ENCODE measurements around the gene PLEKHA1.

Gene PLEKHA1

GRCh38 chr10:122379041-122379440 is 4.5 kb downstream of the PLEKHA1 start:
- Histone ChIP-seq H3K9me3 (ENCODE audit: control insufficient read depth in 2 of 2, low read length in 2 of 2) (no peaks in the 10 kb centered on the region), H3K4me1 (ENCODE audit: control insufficient read depth, insufficient read depth, low read length) (peaks cover 2% of the 10 kb centered on the region), H3K36me3 (ENCODE audit: control insufficient read depth in 2 of 2, insufficient read depth in 2 of 2, low read length in 2 of 2) (no peaks in the 10 kb centered on the region), H3K9ac (ENCODE audit: low read length in 2 of 2) (no peak overlapping the region), H3K27me3 (ENCODE audit: control insufficient read depth in 1 of 2, insufficient read depth in 2 of 2, low read length in 2 of 2) (no peaks in the 10 kb centered on the region), H3K27ac (ENCODE audit: low read length) (no peak overlapping the region), H3K4me3 (ENCODE audit: low read length in 2 of 2) (no peak overlapping the region)

GRCh38 chr10:122379537-122379936 is 5.0 kb downstream of the PLEKHA1 start:
- Histone ChIP-seq H3K9me3 (ENCODE audit: control insufficient read depth in 2 of 2, low read length in 2 of 2) (no peaks in the 10 kb centered on the region), H3K36me3 (ENCODE audit: control insufficient read depth in 2 of 2, insufficient read depth in 2 of 2, low read length in 2 of 2) (no peaks in the 10 kb centered on the region), H3K4me3 (ENCODE audit: low read length in 2 of 2) (no peak overlapping the region), H3K27me3 (ENCODE audit: control insufficient read depth in 1 of 2, insufficient read depth in 2 of 2, low read length in 2 of 2) (no peaks in the 10 kb centered on the region), H3K9ac (ENCODE audit: low read length in 2 of 2) (no peak overlapping the region), H3K4me1 (ENCODE audit: control insufficient read depth, insufficient read depth, low read length) (no peaks in the 10 kb centered on the region), H3K27ac (ENCODE audit: low read length) (no peak overlapping the region)

- no peak overlapping the region for H3K4me3 ChIP-seq (ENCODE audit: low read length in 2 of 2)
- H3K27ac ChIP-seq (ENCODE audit: low read length): no peak overlapping the region
- no peaks in the 10 kb centered on the region for H3K9me3 ChIP-seq (ENCODE audit: control insufficient read depth in 2 of 2, low read length in 2 of 2)
- H3K27me3 ChIP-seq (ENCODE audit: control insufficient read depth in 1 of 2, insufficient read depth in 2 of 2, low read length in 2 of 2): no peaks in the 10 kb centered on the region
- H3K4me1 ChIP-seq (ENCODE audit: control insufficient read depth, insufficient read depth, low read length): no peaks in the 10 kb centered on the region
- no peak overlapping the region for H3K9ac ChIP-seq (ENCODE audit: low read length in 2 of 2)
- H3K36me3 ChIP-seq (ENCODE audit: control insufficient read depth in 2 of 2, insufficient read depth in 2 of 2, low read length in 2 of 2): no peaks in the 10 kb centered on the region
Observed at GRCh38 chr10:122380703-122381102, 6.2 kb downstream of the PLEKHA1 start.

GRCh38 chr10:122381680-122382079 is 7.2 kb downstream of the PLEKHA1 start:
- H3K27ac ChIP-seq (ENCODE audit: low read length): no peak overlapping the region
- no peaks in the 10 kb centered on the region for H3K27me3 ChIP-seq (ENCODE audit: control insufficient read depth in 1 of 2, insufficient read depth in 2 of 2, low read length in 2 of 2)
- H3K9ac ChIP-seq (ENCODE audit: low read length in 2 of 2): no peak overlapping the region
- H3K4me3 ChIP-seq (ENCODE audit: low read length in 2 of 2): no peak overlapping the region
- H3K9me3 ChIP-seq (ENCODE audit: control insufficient read depth in 2 of 2, low read length in 2 of 2): no peaks in the 10 kb centered on the region
- H3K36me3 ChIP-seq (ENCODE audit: control insufficient read depth in 2 of 2, insufficient read depth in 2 of 2, low read length in 2 of 2): no peaks in the 10 kb centered on the region
- H3K4me1 ChIP-seq (ENCODE audit: control insufficient read depth, insufficient read depth, low read length): no peaks in the 10 kb centered on the region

- H3K9ac ChIP-seq (ENCODE audit: low read length in 2 of 2): no peak overlapping the region
- H3K36me3 ChIP-seq (ENCODE audit: control insufficient read depth in 2 of 2, insufficient read depth in 2 of 2, low read length in 2 of 2): no peaks in the 10 kb centered on the region
- H3K9me3 ChIP-seq (ENCODE audit: control insufficient read depth in 2 of 2, low read length in 2 of 2): no peaks in the 10 kb centered on the region
- H3K4me1 ChIP-seq (ENCODE audit: control insufficient read depth, insufficient read depth, low read length): peaks cover 2% of the 10 kb centered on the region
- no peak overlapping the region for H3K27ac ChIP-seq (ENCODE audit: low read length)
- H3K27me3 ChIP-seq (ENCODE audit: control insufficient read depth in 1 of 2, insufficient read depth in 2 of 2, low read length in 2 of 2): no peaks in the 10 kb centered on the region
- H3K4me3 ChIP-seq (ENCODE audit: low read length in 2 of 2): no peak overlapping the region
Observed at GRCh38 chr10:122386514-122386913, 12.0 kb downstream of the PLEKHA1 start.

GRCh38 chr10:122387572-122387971 is 13.1 kb downstream of the PLEKHA1 start:
- Histone ChIP-seq H3K9ac (ENCODE audit: low read length in 2 of 2) (no peak overlapping the region), H3K9me3 (ENCODE audit: control insufficient read depth in 2 of 2, low read length in 2 of 2) (no peaks in the 10 kb centered on the region), H3K27me3 (ENCODE audit: control insufficient read depth in 1 of 2, insufficient read depth in 2 of 2, low read length in 2 of 2) (no peaks in the 10 kb centered on the region), H3K27ac (ENCODE audit: low read length) (no peak overlapping the region), H3K4me1 (ENCODE audit: control insufficient read depth, insufficient read depth, low read length) (peaks cover 2% of the 10 kb centered on the region), H3K4me3 (ENCODE audit: low read length in 2 of 2) (no peak overlapping the region), H3K36me3 (ENCODE audit: control insufficient read depth in 2 of 2, insufficient read depth in 2 of 2, low read length in 2 of 2) (no peaks in the 10 kb centered on the region)

- no peaks in the 10 kb centered on the region for H3K36me3 ChIP-seq (ENCODE audit: control insufficient read depth in 2 of 2, insufficient read depth in 2 of 2, low read length in 2 of 2)
- H3K4me1 ChIP-seq (ENCODE audit: control insufficient read depth, insufficient read depth, low read length): peaks cover 2% of the 10 kb centered on the region
- H3K27me3 ChIP-seq (ENCODE audit: control insufficient read depth in 1 of 2, insufficient read depth in 2 of 2, low read length in 2 of 2): no peaks in the 10 kb centered on the region
- H3K9me3 ChIP-seq (ENCODE audit: control insufficient read depth in 2 of 2, low read length in 2 of 2): no peaks in the 10 kb centered on the region
- H3K9ac ChIP-seq (ENCODE audit: low read length in 2 of 2): no peak overlapping the region
- H3K27ac ChIP-seq (ENCODE audit: low read length): no peak overlapping the region
- no peak overlapping the region for H3K4me3 ChIP-seq (ENCODE audit: low read length in 2 of 2)
Observed at GRCh38 chr10:122388287-122388997, 13.9 kb downstream of the PLEKHA1 start.

GRCh38 chr10:122390271-122390670 is 15.8 kb downstream of the PLEKHA1 start:
- Histone ChIP-seq H3K36me3 (ENCODE audit: control insufficient read depth in 2 of 2, insufficient read depth in 2 of 2, low read length in 2 of 2) (peaks cover 5% of the 10 kb centered on the region in 2 donors), H3K27me3 (ENCODE audit: control insufficient read depth in 1 of 2, insufficient read depth in 2 of 2, low read length in 2 of 2) (no peaks in the 10 kb centered on the region), H3K4me3 (ENCODE audit: low read length in 2 of 2) (no peak overlapping the region), H3K27ac (ENCODE audit: low read length) (no peak overlapping the region), H3K9ac (ENCODE audit: low read length in 2 of 2) (no peak overlapping the region), H3K4me1 (ENCODE audit: control insufficient read depth, insufficient read depth, low read length) (peaks cover 2% of the 10 kb centered on the region), H3K9me3 (ENCODE audit: control insufficient read depth in 2 of 2, low read length in 2 of 2) (no peaks in the 10 kb centered on the region)

GRCh38 chr10:122390679-122391078 is 16.2 kb downstream of the PLEKHA1 start:
- Histone ChIP-seq H3K27me3 (ENCODE audit: control insufficient read depth in 1 of 2, insufficient read depth in 2 of 2, low read length in 2 of 2) (no peaks in the 10 kb centered on the region), H3K4me3 (ENCODE audit: low read length in 2 of 2) (no peak overlapping the region), H3K27ac (ENCODE audit: low read length) (no peak overlapping the region), H3K9me3 (ENCODE audit: control insufficient read depth in 2 of 2, low read length in 2 of 2) (no peaks in the 10 kb centered on the region), H3K9ac (ENCODE audit: low read length in 2 of 2) (no peak overlapping the region), H3K4me1 (ENCODE audit: control insufficient read depth, insufficient read depth, low read length) (peaks cover 2% of the 10 kb centered on the region), H3K36me3 (ENCODE audit: control insufficient read depth in 2 of 2, insufficient read depth in 2 of 2, low read length in 2 of 2) (peaks cover 5% of the 10 kb centered on the region in 2 donors)

- H3K4me1 ChIP-seq (ENCODE audit: control insufficient read depth, insufficient read depth, low read length): peaks cover 2% of the 10 kb centered on the region
- H3K27ac ChIP-seq (ENCODE audit: low read length): no peak overlapping the region
- H3K27me3 ChIP-seq (ENCODE audit: control insufficient read depth in 1 of 2, insufficient read depth in 2 of 2, low read length in 2 of 2): no peaks in the 10 kb centered on the region
- H3K9ac ChIP-seq (ENCODE audit: low read length in 2 of 2): no peak overlapping the region
- H3K9me3 ChIP-seq (ENCODE audit: control insufficient read depth in 2 of 2, low read length in 2 of 2): no peaks in the 10 kb centered on the region
- no peak overlapping the region for H3K4me3 ChIP-seq (ENCODE audit: low read length in 2 of 2)
- H3K36me3 ChIP-seq (ENCODE audit: control insufficient read depth in 2 of 2, insufficient read depth in 2 of 2, low read length in 2 of 2): peaks cover 5% of the 10 kb centered on the region in 2 donors
Observed at GRCh38 chr10:122391875-122392274, 17.4 kb downstream of the PLEKHA1 start.

GRCh38 chr10:122392835-122393234 is 18.3 kb downstream of the PLEKHA1 start:
- H3K27ac ChIP-seq (ENCODE audit: low read length): no peak overlapping the region
- no peaks in the 10 kb centered on the region for H3K27me3 ChIP-seq (ENCODE audit: control insufficient read depth in 1 of 2, insufficient read depth in 2 of 2, low read length in 2 of 2)
- H3K9me3 ChIP-seq (ENCODE audit: control insufficient read depth in 2 of 2, low read length in 2 of 2): no peaks in the 10 kb centered on the region
- peaks cover 2% of the 10 kb centered on the region for H3K4me1 ChIP-seq (ENCODE audit: control insufficient read depth, insufficient read depth, low read length)
- H3K4me3 ChIP-seq (ENCODE audit: low read length in 2 of 2): no peak overlapping the region
- H3K36me3 ChIP-seq (ENCODE audit: control insufficient read depth in 2 of 2, insufficient read depth in 2 of 2, low read length in 2 of 2): peaks cover 5% of the 10 kb centered on the region in 2 donors
- no peak overlapping the region for H3K9ac ChIP-seq (ENCODE audit: low read length in 2 of 2)
